ENCODE results near the gene BEAN1.

BEAN1 gene

GRCh38 chr16:66509576-66509975 lies 82.5 kb downstream of the BEAN1 start:
- TF ChIP-seq POLR2A (IDR thresholded peaks at IDR 0.05; ENCODE audit: extremely low read depth, insufficient read length) (no peak), CTCF (IDR thresholded peaks at IDR 0.05; ENCODE audit: low read depth, low read length) (no peak), MYC (IDR thresholded peaks at IDR 0.05; ENCODE audit: low read depth, low read length) (no peak)
- TF ChIP-seq, protein P1, sequence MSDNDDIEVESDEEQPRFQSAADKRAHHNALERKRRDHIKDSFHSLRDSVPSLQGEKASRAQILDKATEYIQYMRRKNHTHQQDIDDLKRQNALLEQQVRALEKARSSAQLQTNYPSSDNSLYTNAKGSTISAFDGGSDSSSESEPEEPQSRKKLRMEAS (IDR thresholded peaks at IDR 0.05; ENCODE audit: low read depth, low read length), result no peak
- no peak overlapping the region for H3K4me3 ChIP-seq (ENCODE audit: low read depth, low read length)
- DNase-seq (ENCODE audit: low read depth), result no peak

- H3K4me3 ChIP-seq (ENCODE audit: low read depth, low read length), result no peak overlapping the region
- DNase-seq (ENCODE audit: low read depth), result no peak
- no peak for TF ChIP-seq POLR2A (IDR thresholded peaks at IDR 0.05; ENCODE audit: extremely low read depth, insufficient read length)
- TF ChIP-seq, protein P1 (IDR thresholded peaks at IDR 0.05; ENCODE audit: low read depth, low read length), result no peak
- no peak for TF ChIP-seq CTCF (IDR thresholded peaks at IDR 0.05; ENCODE audit: low read depth, low read length)
- TF ChIP-seq MYC (IDR thresholded peaks at IDR 0.05; ENCODE audit: low read depth, low read length), result no peak
These were observed 83.2 kb downstream of the BEAN1 start for GRCh38 chr16:66510298-66510697.

DNA sequence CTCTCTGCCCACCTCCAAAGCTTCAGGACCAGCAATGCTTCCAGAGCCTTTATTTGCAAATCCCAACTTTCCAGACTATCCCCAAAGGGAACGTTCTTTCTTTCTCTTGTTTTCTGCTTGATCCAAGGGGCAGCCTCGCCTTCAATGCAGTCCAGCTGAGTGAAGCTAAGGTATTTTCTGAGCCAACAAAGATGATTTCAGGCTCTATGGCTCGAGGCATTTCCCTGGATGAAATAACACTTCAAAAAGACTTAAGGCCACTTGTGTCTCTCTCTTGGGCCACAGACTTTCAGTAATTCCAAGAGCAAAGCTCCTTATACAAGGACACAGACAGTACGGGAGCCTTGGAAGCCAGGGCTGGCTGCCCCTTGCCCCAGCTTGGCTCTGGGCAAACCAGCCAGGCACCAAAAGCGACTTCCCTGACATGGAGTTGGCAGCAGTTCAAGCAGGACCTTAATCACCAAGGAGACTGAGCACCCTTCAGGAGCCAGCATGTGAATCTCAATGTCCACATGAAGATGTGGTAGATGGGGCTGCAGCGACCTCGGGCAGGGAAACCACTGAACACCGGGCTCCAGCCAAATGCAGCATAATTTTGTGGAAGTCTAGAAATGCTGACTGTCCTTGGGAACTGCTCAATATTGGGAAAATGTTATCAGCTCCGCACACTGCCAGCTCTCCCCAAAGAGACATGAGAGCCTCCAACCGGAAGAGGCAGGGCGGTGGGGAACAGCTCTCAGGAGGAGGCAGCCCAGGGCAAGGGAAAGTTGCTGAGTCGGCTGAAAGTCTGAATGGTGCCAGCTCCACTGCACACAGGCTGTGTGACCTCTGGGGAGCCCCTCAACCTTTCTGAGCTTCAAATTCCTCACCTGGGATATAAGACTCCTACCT lies 83.9 kb downstream of the BEAN1 start:
- TF ChIP-seq, protein P1 (IDR thresholded peaks at IDR 0.05; ENCODE audit: low read depth, low read length), result no peak
- no peak for TF ChIP-seq CTCF (IDR thresholded peaks at IDR 0.05; ENCODE audit: low read depth, low read length)
- H3K4me3 ChIP-seq (ENCODE audit: low read depth, low read length), result no peak overlapping the region
- DNase-seq (ENCODE audit: low read depth), result no peak

GRCh38 chr16:66511602-66512271 lies 84.6 kb downstream of the BEAN1 start:
- TF ChIP-seq MYC (IDR thresholded peaks at IDR 0.05; ENCODE audit: low read depth, low read length) (no peak), POLR2A (IDR thresholded peaks at IDR 0.05; ENCODE audit: extremely low read depth, insufficient read length) (no peak), CTCF (IDR thresholded peaks at IDR 0.05; ENCODE audit: low read depth, low read length) (no peak)
- TF ChIP-seq, protein P1 (IDR thresholded peaks at IDR 0.05; ENCODE audit: low read depth, low read length), result no peak
- DNase-seq (ENCODE audit: low read depth), result peak; percentile 35

GRCh38 chr16:66512272-66513110 lies 85.4 kb downstream of the BEAN1 start:
- no peak for TF ChIP-seq POLR2A (IDR thresholded peaks at IDR 0.05; ENCODE audit: extremely low read depth, insufficient read length)
- no peak for TF ChIP-seq MYC (IDR thresholded peaks at IDR 0.05; ENCODE audit: low read depth, low read length)
- TF ChIP-seq CTCF (IDR thresholded peaks at IDR 0.05; ENCODE audit: low read depth, low read length), result no peak
- TF ChIP-seq, protein P1 (IDR thresholded peaks at IDR 0.05; ENCODE audit: low read depth, low read length), result no peak
- no peak for DNase-seq (ENCODE audit: low read depth)
- no peak overlapping the region for H3K4me3 ChIP-seq (ENCODE audit: low read depth, low read length)

More at GRCh38 chr16:66511602-66512271, 84.6 kb downstream of the BEAN1 start:
- no peak overlapping the region for H3K4me3 ChIP-seq (ENCODE audit: low read depth, low read length)

Data from NB4 (cell line).